Glomerular endothelial cell (primary cell): Measurements from ENCODE around the gene UBE2J1. TPM values are rescaled to one million over a fixed set of nuclear protein-coding genes. Genes with fewer than 3 reads are reported as not detected.
"Not testable (repeated sequence)": the region's sequence is repeated elsewhere in the genome, so short reads cannot be mapped to it uniquely, and the experiment has no call there.

Experiments
- DNase-seq: peaks from one replicate; pipeline ENCODE4 v3.0.0-alpha.2; 2011; ENCODE audit warnings: low read depth, low spot score; ENCODE audit errors: extremely low read depth
- total RNA-seq: library from RNA; depleted of rRNA; stranded (reverse); fragments of >200 nt; gene quantifications from 2 replicates; pipeline ENCODE4 v1.2.3, GENCODE V29; 2015

Gene UBE2J1
- total RNA-seq, 1 donor from 2014 or later: 68.4 TPM

- not testable (repeated sequence) for DNase-seq
Observed at GRCh38 chr6:89295116-89295515, 57.4 kb downstream of the UBE2J1 start.

DNA sequence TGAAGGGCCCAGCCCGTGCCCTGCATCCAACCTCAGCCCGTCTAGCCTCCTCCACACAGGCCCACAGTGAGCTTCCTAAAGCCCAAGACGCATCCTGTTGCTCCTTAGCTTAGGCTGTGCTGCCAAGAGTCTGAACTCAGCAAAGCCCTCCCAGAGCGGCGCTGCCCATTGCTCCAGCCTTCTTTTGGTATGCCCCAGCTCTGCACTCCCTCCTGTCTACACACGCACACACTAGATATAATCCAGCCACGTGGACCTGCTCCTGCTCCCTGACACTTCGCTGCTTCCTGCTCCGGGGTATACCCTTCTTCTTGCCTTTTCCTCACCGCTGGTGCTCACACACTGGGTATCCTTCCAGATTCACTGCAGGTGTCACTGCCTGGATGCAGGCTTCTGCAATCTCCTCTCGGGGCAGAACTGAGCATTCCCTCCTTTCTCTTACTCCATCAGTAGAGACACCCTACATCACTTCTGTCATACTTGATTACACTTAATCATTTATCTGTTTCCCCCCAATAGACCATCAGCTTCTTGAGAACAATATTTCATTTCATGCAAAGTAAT, 61.2 kb downstream of the UBE2J1 start:
- DNase-seq: no peak

- no peak for DNase-seq
Observed at GRCh38 chr6:89290401-89291155, 61.9 kb downstream of the UBE2J1 start.

- DNase-seq: no peak
Observed at GRCh38 chr6:89289710-89290109, 62.8 kb downstream of the UBE2J1 start.

- no peak for DNase-seq
Observed at GRCh38 chr6:89287351-89288028, 65.0 kb downstream of the UBE2J1 start.

DNA sequence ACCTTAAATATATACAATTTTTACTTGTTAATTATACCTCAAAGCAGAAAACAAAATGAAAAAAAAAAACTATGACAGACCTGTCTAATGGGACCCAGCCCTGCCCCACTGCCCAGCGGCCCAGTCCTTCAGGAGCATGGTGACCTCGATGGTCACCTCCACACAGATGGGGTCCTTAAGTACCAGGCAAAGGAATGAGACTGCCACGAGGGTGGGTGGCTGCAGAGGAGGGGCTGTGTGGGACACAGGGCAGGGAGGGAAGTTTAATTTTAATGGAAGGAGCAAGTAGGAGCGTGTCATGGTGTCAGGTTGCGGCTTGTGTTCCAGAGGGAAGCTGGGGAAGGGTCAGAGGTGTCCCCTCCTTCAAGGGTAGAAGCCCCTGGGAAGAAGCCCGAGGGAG, 66.0 kb downstream of the UBE2J1 start:
- no peak for DNase-seq

DNA sequence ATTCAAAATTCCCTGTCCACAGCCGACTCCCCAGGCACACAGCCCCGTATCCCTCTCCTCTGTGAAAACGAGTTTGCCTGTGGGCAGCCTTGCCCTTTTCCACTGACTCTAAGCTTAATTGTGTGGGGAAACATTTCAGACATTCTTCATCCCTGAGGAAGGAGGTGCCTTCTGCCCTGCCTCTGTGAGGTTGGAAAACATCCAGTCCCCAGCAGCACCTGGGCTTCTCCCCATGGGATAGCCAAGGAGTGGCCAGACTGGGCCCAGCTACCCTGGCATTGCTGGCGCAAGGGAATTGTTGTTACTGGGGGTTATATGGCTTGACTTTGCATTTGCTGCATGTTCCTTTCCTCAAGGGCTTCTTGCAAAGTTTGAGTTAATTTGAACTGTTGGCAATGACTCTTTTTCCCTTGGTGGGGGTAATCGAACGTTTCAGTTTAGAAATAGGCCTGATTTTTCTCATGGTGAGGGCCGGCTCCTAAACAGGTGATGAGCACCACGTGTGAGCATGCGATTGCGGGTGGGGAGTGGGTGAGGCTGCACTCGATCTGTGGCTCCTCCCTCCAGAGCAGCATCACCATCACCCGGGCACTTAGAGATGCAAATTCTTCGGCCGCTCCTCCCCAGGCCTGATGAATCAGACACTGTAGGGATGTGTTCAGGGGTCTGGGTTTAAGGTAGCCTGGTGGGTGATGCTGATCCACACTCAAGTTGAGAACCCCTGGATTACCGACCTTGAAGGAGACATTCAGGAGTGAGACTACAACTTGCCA, 67.4 kb downstream of the UBE2J1 start:
- DNase-seq: no peak

DNA sequence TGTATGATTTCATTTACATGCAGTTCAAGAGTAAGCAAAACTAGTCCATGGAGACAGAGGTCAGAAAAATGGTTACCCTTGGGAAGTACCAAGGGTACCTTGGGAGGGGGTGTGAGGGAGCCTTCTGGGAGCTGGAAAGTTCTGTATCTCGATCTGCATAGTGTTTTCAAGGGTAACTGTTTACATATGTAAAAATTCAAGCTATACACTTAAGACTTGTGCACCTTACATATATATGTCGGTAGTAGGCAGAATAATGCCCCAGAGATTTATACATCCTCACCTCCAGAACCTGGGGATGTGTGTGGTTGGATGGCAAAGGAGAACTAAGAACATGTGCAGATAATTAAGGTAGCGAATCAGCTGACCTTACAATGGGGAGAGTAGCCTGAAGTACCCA, 68.4 kb downstream of the UBE2J1 start:
- no peak for DNase-seq

- no peak for DNase-seq
Observed at GRCh38 chr6:89282749-89283148, 69.8 kb downstream of the UBE2J1 start.

DNA sequence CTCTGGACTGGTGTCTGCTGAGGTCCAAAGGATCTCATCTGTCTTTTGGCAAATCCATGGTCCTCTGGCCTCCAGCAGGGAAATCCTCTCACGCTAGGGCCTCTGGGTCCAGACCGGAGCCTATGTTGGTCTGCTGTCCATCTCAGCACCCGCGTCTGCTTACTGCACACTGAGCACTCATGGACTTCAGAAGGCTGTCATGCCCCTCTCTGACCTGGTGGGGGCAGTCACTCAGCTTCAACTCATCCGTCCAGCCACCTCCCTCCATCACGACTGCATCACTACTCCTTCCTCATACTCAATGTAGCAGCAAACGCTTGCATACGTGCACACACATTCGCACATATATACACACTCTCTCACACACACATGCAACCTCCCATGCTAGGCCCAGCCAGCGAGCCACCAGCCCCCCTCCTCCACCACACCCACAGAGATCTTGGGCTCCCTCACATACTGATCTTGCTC, 70.7 kb downstream of the UBE2J1 start:
- DNase-seq: no peak

- no peak for DNase-seq
Observed at GRCh38 chr6:89278956-89279355, 73.6 kb downstream of the UBE2J1 start.

Other genes with a start within 250 kb of the UBE2J1 start
- gene SRSF12, start 234.7 kb downstream of the UBE2J1 start, total RNA-seq: 0.18 and 0.44 TPM in 2 replicates
- gene PM20D2, start 206.7 kb downstream of the UBE2J1 start, total RNA-seq: 6.8 and 12.4 TPM in 2 replicates
- not detected in 2 replicates for gene GABRR1, start 135.4 kb downstream of the UBE2J1 start, total RNA-seq
- 0.18 TPM in 1 of 2 replicates, not detected in the other for gene GABRR2, start 37.4 kb downstream of the UBE2J1 start, total RNA-seq
- 3.5 and 11.2 TPM in 2 replicates for gene RRAGD, start 59.6 kb upstream of the UBE2J1 start, total RNA-seq
- 14.0 and 18.5 TPM in 2 replicates for gene ANKRD6, start 80.4 kb upstream of the UBE2J1 start, total RNA-seq